IPS DF 6.9 (cell line): ENCODE results near the gene SMG5.

Source experiments
- DNase-seq: peaks from one replicate; pipeline ENCODE4 v3.0.0-alpha.2; 2013; ENCODE audit warnings: low read depth, low spot score
- H3K27ac ChIP-seq: one replicate; pipeline ENCODE4 v1.5.1; 2013; ENCODE audit warnings: low read length, control low read depth
- H3K27me3 ChIP-seq: 2 replicates; pipeline ENCODE4 v1.6.1; 2013; ENCODE audit warnings: mild to moderate bottlenecking, low read length; ENCODE audit not compliant: control insufficient read depth, insufficient read depth
- H3K36me3 ChIP-seq: 2 replicates; pipeline ENCODE4 v1.6.1; 2013; ENCODE audit warnings: low read length; ENCODE audit not compliant: control insufficient read depth, insufficient read depth
- H3K4me1 ChIP-seq: 2 replicates; pipeline ENCODE4 v1.6.1; 2013; ENCODE audit warnings: low read length; ENCODE audit not compliant: control insufficient read depth, insufficient read depth
- H3K4me3 ChIP-seq: 2 replicates; pipeline ENCODE4 v1.5.1; 2013; ENCODE audit warnings: mild to moderate bottlenecking, low read length
- H3K9me3 ChIP-seq: 2 replicates; pipeline ENCODE4 v1.6.1; 2013; ENCODE audit warnings: low read length, inconsistent platforms; ENCODE audit not compliant: control insufficient read depth, insufficient read depth
- WGBS: extraction: QIAGEN DNeasy Blood & Tissue Kit; methylation state at CpG from one replicate; pipeline ENCODE4 v1.1.7; 2013; ENCODE audit warnings: mixed read lengths, missing lambda C conversion rate; ENCODE audit not compliant: insufficient read length, insufficient coverage; 5-methylcytosine and 5-hydroxymethylcytosine counted together

Gene SMG5

GRCh38 chr1:156281693-156282478 is 739 bp downstream of the SMG5 start:
- Histone ChIP-seq H3K36me3 (peaks cover 14% of the 10 kb centered on the region; the same call in 1 of the 2 replicates), H3K4me3 (peak overlapping the region; percentile 88; the same call in 1 of the 2 replicates), H3K27ac (no peak overlapping the region), H3K27me3 (no peaks in the 10 kb centered on the region), H3K9me3 (no peaks in the 10 kb centered on the region), H3K4me1 (no peaks in the 10 kb centered on the region)
- WGBS, result no CpG with 5 or more reads among the region's 22 CpGs
- peak; percentile 37 for DNase-seq

GRCh38 chr1:156281281-156281680 is 1.3 kb downstream of the SMG5 start:
- Histone ChIP-seq H3K9me3 (no peaks in the 10 kb centered on the region), H3K27ac (no peak overlapping the region), H3K4me3 (peak overlapping the region; percentile 88; the same call in 1 of the 2 replicates), H3K36me3 (peaks cover 18% of the 10 kb centered on the region; the same call in 1 of the 2 replicates), H3K4me1 (no peaks in the 10 kb centered on the region), H3K27me3 (no peaks in the 10 kb centered on the region)
- no peak for DNase-seq
- WGBS, result no CpG with 5 or more reads among the region's 8 CpGs

GRCh38 chr1:156279837-156280236 is 2.8 kb downstream of the SMG5 start:
- H3K4me1 ChIP-seq, result no peaks in the 10 kb centered on the region
- H3K4me3 ChIP-seq, result no peak overlapping the region

GRCh38 chr1:156276966-156277381 is 5.7 kb downstream of the SMG5 start:
- Histone ChIP-seq H3K4me1 (no peaks in the 10 kb centered on the region), H3K36me3 (peaks cover 40% of the 10 kb centered on the region; the same call in 1 of the 2 replicates), H3K27me3 (no peaks in the 10 kb centered on the region), H3K27ac (no peak overlapping the region), H3K9me3 (no peaks in the 10 kb centered on the region), H3K4me3 (no peak overlapping the region)
- DNase-seq, result no peak
- WGBS, result no CpG with 5 or more reads among the region's 6 CpGs

More at GRCh38 chr1:156279837-156280236, 2.8 kb downstream of the SMG5 start:
- no peaks in the 10 kb centered on the region for H3K27me3 ChIP-seq
- DNase-seq, result no peak
- no CpG with 5 or more reads among the region's 3 CpGs for WGBS
- peaks cover 26% of the 10 kb centered on the region; the same call in 1 of the 2 replicates for H3K36me3 ChIP-seq
- no peaks in the 10 kb centered on the region for H3K9me3 ChIP-seq
- no peak overlapping the region for H3K27ac ChIP-seq

- H3K4me1 ChIP-seq, result no peaks in the 10 kb centered on the region
- H3K36me3 ChIP-seq, result peaks cover 41% of the 10 kb centered on the region; the same call in 1 of the 2 replicates
- H3K27me3 ChIP-seq, result no peaks in the 10 kb centered on the region
- no peak for DNase-seq
- H3K9me3 ChIP-seq, result no peaks in the 10 kb centered on the region
- H3K27ac ChIP-seq, result no peak overlapping the region
- no peak overlapping the region for H3K4me3 ChIP-seq
Observed at GRCh38 chr1:156276532-156276931, 6.1 kb downstream of the SMG5 start.

GRCh38 chr1:156270314-156270713 is 12.3 kb downstream of the SMG5 start:
- no peak overlapping the region for H3K27ac ChIP-seq
- H3K27me3 ChIP-seq, result no peaks in the 10 kb centered on the region
- DNase-seq, result no peak
- no CpG with 5 or more reads among the region's 3 CpGs for WGBS
- H3K4me3 ChIP-seq, result no peak overlapping the region
- H3K36me3 ChIP-seq, result peaks cover 48% of the 10 kb centered on the region
- H3K4me1 ChIP-seq, result no peaks in the 10 kb centered on the region
- H3K9me3 ChIP-seq, result no peaks in the 10 kb centered on the region

GRCh38 chr1:156268336-156268735 is 14.3 kb downstream of the SMG5 start:
- DNase-seq, result no peak
- Histone ChIP-seq H3K4me1 (no peaks in the 10 kb centered on the region), H3K4me3 (no peak overlapping the region), H3K36me3 (peaks cover 48% of the 10 kb centered on the region), H3K27ac (no peak overlapping the region), H3K27me3 (no peaks in the 10 kb centered on the region), H3K9me3 (no peaks in the 10 kb centered on the region)
- WGBS, result no CpG with 5 or more reads among the region's 4 CpGs

GRCh38 chr1:156266051-156266450 is 16.6 kb downstream of the SMG5 start:
- Histone ChIP-seq H3K27ac (no peak overlapping the region), H3K27me3 (no peaks in the 10 kb centered on the region; the same call in 1 of the 2 replicates), H3K36me3 (peaks cover 49% of the 10 kb centered on the region), H3K4me3 (no peak overlapping the region), H3K4me1 (no peaks in the 10 kb centered on the region), H3K9me3 (no peaks in the 10 kb centered on the region)
- WGBS, result no CpG with 5 or more reads among the region's 13 CpGs
- no peak for DNase-seq

- Histone ChIP-seq H3K9me3 (no peaks in the 10 kb centered on the region), H3K27ac (no peak overlapping the region), H3K4me3 (no peak overlapping the region), H3K27me3 (no peaks in the 10 kb centered on the region; the same call in 1 of the 2 replicates), H3K36me3 (peaks cover 67% of the 10 kb centered on the region), H3K4me1 (no peaks in the 10 kb centered on the region)
- whole genome bisulfite sequencing, result no CpG with 5 or more reads among the region's 9 CpGs
- no peak for DNase-seq
Observed at GRCh38 chr1:156263288-156263655, 19.4 kb downstream of the SMG5 start.

- no peaks in the 10 kb centered on the region for H3K9me3 ChIP-seq
- no peak overlapping the region for H3K4me3 ChIP-seq
- H3K4me1 ChIP-seq, result no peaks in the 10 kb centered on the region
- WGBS, result no CpG with 5 or more reads among the region's 9 CpGs
- DNase-seq, result no peak
- no peak overlapping the region for H3K27ac ChIP-seq
- H3K36me3 ChIP-seq, result peaks cover 66% of the 10 kb centered on the region
- H3K27me3 ChIP-seq, result no peaks in the 10 kb centered on the region; the same call in 1 of the 2 replicates
Observed at GRCh38 chr1:156262461-156263287, 20.0 kb downstream of the SMG5 start.
